GM13976 (cell line): ENCODE results near the gene LRRC2.
"Not testable (repeated sequence)": the region's sequence is repeated elsewhere in the genome, so short reads cannot be mapped to it uniquely, and the experiment has no call there.

Experiments used
- DNase-seq: peaks from one replicate; pipeline ENCODE4 v3.0.0; 2012; ENCODE audit warnings: low spot score
- in situ Hi-C: fragments of 300-500 bp; cut with MboI; formaldehyde crosslinking; loops from one replicate; pipeline ENCODE4 v1.12.0; 2022; ENCODE audit warnings: low sequenced_read_pairs, mixed read lengths, inconsistent platforms; ENCODE audit not compliant: unreplicated experiment
- TF ChIP-seq, protein P1 (sequence below): IDR thresholded peaks from 2 replicates; pipeline ENCODE4 v1.5.1; 2012; ENCODE audit warnings: borderline replicate concordance, mild to moderate bottlenecking; ENCODE audit not compliant: insufficient read depth; ENCODE audit errors: extremely low read depth, missing control alignments, control extremely low read depth

Gene LRRC2

DNA sequence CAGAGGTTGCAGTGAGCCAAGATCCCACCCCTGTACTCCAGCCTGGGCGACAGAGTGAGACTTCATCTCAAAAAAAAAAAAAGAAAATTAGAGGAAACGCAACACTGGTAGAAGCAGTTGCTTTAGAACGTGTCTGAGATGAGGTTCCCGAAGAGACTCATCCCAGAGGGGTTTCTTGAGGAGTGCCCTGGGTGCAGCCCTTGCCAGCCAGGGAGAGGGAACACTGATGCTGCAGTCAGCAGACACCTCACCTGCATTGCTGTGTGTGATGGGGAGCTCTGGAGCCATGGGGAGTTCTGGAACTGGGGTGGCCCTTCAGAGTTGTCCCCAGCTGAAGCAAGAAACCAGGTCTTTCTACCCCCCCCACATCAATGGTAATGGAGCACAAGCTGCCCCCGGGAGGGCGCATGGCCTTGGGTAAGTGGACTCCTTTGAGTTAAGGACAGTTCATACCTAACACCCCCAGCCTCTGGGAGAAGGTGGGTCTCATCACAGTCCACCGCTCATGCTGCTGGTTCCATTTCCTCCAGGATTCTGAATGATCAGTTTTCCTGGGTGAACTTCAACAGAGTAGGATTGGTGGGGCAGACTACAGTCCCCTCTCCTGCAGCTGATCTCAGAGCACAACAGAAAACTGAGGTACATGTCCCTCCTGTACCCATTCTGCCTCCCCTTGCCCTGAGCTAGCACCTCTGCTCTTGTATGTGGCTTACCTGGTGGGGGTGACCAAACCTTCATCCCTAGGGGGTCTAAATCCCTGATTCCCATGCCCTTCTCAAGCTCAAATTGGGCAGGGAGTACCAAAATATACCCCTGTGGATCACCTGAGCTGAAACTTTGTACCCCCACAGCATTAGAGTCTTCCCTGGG is 18.7 kb upstream of the LRRC2 start:
- TF ChIP-seq, protein P1, sequence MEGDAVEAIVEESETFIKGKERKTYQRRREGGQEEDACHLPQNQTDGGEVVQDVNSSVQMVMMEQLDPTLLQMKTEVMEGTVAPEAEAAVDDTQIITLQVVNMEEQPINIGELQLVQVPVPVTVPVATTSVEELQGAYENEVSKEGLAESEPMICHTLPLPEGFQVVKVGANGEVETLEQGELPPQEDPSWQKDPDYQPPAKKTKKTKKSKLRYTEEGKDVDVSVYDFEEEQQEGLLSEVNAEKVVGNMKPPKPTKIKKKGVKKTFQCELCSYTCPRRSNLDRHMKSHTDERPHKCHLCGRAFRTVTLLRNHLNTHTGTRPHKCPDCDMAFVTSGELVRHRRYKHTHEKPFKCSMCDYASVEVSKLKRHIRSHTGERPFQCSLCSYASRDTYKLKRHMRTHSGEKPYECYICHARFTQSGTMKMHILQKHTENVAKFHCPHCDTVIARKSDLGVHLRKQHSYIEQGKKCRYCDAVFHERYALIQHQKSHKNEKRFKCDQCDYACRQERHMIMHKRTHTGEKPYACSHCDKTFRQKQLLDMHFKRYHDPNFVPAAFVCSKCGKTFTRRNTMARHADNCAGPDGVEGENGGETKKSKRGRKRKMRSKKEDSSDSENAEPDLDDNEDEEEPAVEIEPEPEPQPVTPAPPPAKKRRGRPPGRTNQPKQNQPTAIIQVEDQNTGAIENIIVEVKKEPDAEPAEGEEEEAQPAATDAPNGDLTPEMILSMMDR, result no peak
- DNase-seq, result no peak
- in situ Hi-C loops, result no loop called here

DNA sequence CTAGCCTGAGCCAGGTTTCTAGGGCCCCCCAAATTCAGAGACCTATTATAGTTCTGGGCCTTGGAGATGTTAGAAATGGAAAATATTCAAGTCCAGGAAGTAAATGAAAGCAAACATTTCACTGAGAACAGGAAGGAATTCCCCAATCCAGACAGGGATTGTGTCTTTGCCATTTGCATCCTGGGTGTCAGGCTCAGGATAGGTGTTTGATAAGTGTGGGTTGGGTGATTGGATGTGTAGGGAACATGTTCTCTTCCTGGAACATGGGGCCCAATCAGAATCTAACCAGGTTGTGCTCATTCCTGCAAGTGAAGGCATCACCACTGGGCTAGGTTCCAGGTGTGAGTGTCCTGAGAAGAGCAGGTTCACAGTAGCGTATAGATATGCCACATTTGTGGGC is 14.6 kb upstream of the LRRC2 start:
- in situ Hi-C loops, result no loop called here
- TF ChIP-seq, protein P1, result no peak
- DNase-seq, result no peak

- in situ Hi-C loops, result no loop called here
- TF ChIP-seq, protein P1, result no peak
- DNase-seq, result no peak
These were observed 13.7 kb upstream of the LRRC2 start for GRCh38 chr3:46579756-46580286.

DNA sequence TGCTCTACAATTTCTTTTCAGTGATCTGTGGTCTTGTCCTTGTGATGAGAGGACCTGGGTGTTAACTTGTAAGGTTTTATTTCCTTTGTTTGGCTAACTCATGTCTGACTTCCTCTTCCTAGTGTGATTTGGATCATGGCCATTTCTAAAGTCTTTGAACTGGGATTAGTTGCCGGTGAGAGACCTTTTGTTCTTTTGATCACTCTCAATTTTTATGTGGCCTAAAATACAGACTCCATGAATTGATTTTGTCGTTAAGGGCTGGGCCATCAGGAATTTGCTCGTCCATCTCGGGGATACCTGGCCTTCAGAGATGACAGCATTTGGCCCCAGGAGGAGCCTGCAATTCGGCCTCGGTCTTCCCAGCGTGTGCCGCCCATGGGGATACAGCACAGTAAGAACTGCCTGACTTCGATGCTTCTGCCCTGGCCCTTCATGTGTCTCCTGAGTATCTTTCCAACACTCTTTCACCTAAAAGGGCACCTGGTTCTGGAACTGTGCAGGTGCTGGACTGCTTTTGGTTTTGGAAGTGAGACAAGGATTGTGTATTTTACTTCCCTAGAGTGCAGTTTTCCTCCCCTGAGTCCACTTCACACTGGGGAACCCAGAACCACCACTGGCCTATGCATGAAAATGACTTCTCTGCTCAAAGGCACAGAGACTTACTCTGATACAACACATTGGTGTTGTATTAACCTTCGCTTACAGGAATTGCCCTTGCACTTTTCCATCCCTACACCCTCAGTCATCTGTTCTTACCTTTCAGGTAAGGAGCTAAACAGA is 13.1 kb upstream of the LRRC2 start:
- in situ Hi-C loops, result no loop called here
- no peak for DNase-seq
- TF ChIP-seq, protein P1, result no peak

DNA sequence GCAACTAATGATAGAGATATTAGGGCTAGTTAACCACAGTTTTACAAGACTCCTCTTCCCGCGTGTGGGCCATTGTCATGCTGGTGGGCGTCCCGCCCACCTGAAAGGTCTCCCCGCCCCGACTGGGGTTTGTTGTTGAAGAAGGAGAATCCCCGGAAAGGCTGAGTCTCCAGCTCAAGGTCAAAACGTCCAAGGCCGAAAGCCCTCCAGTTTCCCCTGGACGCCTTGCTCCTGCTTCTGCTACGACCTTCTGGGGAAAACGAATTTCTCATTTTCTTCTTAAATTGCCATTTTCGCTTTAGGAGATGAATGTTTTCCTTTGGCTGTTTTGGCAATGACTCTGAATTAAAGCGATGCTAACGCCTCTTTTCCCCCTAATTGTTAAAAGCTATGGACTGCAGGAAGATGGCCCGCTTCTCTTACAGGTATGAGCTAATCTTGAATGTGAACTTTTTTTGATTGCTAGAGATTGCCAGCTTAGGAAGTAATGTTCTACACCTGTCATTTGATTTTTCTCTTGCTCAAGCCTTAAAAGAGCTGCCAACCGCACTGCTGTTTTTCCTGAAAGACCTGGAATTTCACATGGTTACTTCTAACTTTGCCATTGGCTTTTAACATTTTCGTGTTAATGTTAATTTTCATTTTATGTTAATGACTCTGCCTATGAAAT is 11.6 kb upstream of the LRRC2 start:
- in situ Hi-C loops, result not testable (repeated sequence)

GRCh38 chr3:46576879-46577278 is 10.8 kb upstream of the LRRC2 start:
- TF ChIP-seq, protein P1, result no peak
- in situ Hi-C loops, result no loop called here
- DNase-seq, result no peak

More for the DNA sequence above, 11.6 kb upstream of the LRRC2 start:
- DNase-seq, result not testable (repeated sequence)
